ENCODE measurements around the gene ULK4. TPM values are rescaled to one million over a fixed set of nuclear protein-coding genes. Genes with fewer than 3 reads are reported as not detected.

ULK4 gene
- total and polyA plus RNA-seq, 9 of the 15 experiments (the other 6 are each of a cell fraction or from before 2014, with no cell fraction given): 3.0 to 5.9 (median 3.5) TPM

DNA sequence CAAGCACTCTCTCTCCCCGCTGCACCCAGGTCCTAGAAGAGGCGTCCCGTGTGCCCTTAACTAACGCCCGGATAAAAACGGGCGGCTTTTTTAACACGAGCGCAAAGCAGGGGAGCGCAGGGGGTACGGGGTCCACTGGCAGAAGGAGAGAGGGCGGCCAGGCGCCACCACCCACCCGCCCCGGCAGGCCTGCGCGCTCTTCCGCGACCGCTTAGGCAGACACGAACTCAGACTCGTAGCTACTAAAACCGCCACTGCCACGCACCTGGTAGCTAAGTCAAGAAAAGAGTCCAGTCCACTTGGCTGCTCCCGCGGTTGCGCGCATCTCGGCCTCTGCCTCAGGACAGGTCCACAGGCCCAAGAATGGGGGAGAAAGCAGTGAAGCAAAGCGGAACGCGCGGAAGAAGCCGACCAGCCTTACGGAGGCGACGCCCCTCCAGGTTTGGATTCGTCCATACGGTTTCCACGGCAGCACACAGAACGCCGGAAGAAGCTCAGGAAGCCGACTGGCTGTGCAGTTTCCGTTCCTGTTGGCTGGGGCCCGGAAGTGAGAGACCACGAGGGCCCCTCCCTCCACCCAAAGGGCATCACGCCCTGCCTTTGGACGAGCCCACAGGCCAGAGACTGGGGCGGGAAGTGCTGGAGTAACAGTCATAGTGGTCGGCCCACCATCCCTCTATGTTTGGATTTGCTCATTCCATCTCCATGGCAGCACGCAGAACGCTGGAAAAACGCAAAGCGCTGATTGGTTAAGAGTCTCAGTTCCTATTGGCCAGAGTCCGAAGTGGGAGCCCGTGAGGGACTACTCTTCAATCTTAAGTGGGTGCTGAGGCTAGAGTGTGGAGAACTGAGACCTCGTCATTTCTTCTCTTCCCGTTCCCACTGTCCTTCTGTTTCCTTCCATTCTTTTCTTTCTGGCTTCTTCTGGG is at the start of gene ULK4 (continued):
- TF ChIP-seq ZNF75A (CRISPR knock-in tag; IDR thresholded peaks at IDR 0.05): 0 out of 2 replicates have a peak, but pooled peaks have one; percentile 17
- TF ChIP-seq IFI16 (CRISPR knock-in tag; IDR thresholded peaks at IDR 0.05): no peak
- TF ChIP-seq ZNF551 (CRISPR knock-in tag; IDR thresholded peaks at IDR 0.05): no peak
- TF ChIP-seq PPARD (CRISPR knock-in tag; IDR thresholded peaks at IDR 0.05): no peak
- TF ChIP-seq, protein P1, sequence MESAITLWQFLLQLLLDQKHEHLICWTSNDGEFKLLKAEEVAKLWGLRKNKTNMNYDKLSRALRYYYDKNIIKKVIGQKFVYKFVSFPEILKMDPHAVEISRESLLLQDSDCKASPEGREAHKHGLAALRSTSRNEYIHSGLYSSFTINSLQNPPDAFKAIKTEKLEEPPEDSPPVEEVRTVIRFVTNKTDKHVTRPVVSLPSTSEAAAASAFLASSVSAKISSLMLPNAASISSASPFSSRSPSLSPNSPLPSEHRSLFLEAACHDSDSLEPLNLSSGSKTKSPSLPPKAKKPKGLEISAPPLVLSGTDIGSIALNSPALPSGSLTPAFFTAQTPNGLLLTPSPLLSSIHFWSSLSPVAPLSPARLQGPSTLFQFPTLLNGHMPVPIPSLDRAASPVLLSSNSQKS (CRISPR knock-in tag; IDR thresholded peaks at IDR 0.05): no peak
- no peak for TF ChIP-seq MED1 (CRISPR knock-in tag; IDR thresholded peaks at IDR 0.05; ENCODE audit: borderline replicate concordance)
- TF ChIP-seq STAG1 (CRISPR knock-in tag; IDR thresholded peaks at IDR 0.05; ENCODE audit: borderline replicate concordance): no peak
- TF ChIP-seq ZNF449 (CRISPR knock-in tag; IDR thresholded peaks at IDR 0.05): no peak
- TF ChIP-seq IRF1 (CRISPR knock-in tag; IDR thresholded peaks at IDR 0.05; ENCODE audit: borderline replicate concordance): no peak
- TF ChIP-seq ZNF77 (CRISPR knock-in tag; IDR thresholded peaks at IDR 0.05): no peak
- peak; percentile 98 for TF ChIP-seq ETV1 (tag; conservative IDR thresholded peaks at IDR 0.05; ENCODE audit: low read depth)
- TF ChIP-seq, protein P2, sequence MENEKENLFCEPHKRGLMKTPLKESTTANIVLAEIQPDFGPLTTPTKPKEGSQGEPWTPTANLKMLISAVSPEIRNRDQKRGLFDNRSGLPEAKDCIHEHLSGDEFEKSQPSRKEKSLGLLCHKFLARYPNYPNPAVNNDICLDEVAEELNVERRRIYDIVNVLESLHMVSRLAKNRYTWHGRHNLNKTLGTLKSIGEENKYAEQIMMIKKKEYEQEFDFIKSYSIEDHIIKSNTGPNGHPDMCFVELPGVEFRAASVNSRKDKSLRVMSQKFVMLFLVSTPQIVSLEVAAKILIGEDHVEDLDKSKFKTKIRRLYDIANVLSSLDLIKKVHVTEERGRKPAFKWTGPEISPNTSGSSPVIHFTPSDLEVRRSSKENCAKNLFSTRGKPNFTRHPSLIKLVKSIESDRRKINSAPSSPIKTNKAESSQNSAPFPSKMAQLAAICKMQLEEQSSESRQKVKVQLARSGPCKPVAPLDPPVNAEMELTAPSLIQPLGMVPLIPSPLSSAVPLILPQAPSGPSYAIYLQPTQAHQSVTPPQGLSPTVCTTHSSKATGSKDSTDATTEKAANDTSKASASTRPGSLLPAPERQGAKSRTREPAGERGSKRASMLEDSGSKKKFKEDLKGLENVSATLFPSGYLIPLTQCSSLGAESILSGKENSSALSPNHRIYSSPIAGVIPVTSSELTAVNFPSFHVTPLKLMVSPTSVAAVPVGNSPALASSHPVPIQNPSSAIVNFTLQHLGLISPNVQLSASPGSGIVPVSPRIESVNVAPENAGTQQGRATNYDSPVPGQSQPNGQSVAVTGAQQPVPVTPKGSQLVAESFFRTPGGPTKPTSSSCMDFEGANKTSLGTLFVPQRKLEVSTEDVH (IDR thresholded peaks at IDR 0.05; ENCODE audit: low read depth, partially characterized antibody): peak; percentile 98
- TF ChIP-seq ZNF316 (IDR thresholded peaks at IDR 0.05): no peak
- TF ChIP-seq LEF1 (IDR thresholded peaks at IDR 0.05): no peak
- TF ChIP-seq FOXK1 (CRISPR knock-in tag; IDR thresholded peaks at IDR 0.05; ENCODE audit: borderline replicate concordance): 0 out of 2 replicates have a peak, but pooled peaks have one; percentile 66
- TF ChIP-seq NFXL1 (CRISPR knock-in tag; IDR thresholded peaks at IDR 0.05): no peak
- no peak for TF ChIP-seq NFE2 (IDR thresholded peaks at IDR 0.05; ENCODE audit: low read depth)
- TF ChIP-seq SRSF1 (IDR thresholded peaks at IDR 0.05; ENCODE audit: low read depth, low read length): no peak
- no peak for TF ChIP-seq ZNF512 (tag; IDR thresholded peaks at IDR 0.05)
- no peak for TF ChIP-seq SMARCA4 (IDR thresholded peaks at IDR 0.05)
- TF ChIP-seq MYNN (IDR thresholded peaks at IDR 0.05): no peak
- TF ChIP-seq MYNN (CRISPR knock-in tag; IDR thresholded peaks at IDR 0.05): no peak

Measured in K562 (cell line).